Hematopoietic multipotent progenitor cell treated with erythropoietin and hydrocortisone succinate and interleukin-3 and kit ligand, for 6 days (in vitro differentiated cells): ENCODE results near the gene B4GALT5.
"Not testable (repeated sequence)": the region's sequence is repeated elsewhere in the genome, so short reads cannot be mapped to it uniquely, and the experiment has no call there.

ENCODE experiments used
- DNase-seq: peaks from one replicate; pipeline ENCODE4 v3.0.0-alpha.2; 2015

The B4GALT5 gene

DNA sequence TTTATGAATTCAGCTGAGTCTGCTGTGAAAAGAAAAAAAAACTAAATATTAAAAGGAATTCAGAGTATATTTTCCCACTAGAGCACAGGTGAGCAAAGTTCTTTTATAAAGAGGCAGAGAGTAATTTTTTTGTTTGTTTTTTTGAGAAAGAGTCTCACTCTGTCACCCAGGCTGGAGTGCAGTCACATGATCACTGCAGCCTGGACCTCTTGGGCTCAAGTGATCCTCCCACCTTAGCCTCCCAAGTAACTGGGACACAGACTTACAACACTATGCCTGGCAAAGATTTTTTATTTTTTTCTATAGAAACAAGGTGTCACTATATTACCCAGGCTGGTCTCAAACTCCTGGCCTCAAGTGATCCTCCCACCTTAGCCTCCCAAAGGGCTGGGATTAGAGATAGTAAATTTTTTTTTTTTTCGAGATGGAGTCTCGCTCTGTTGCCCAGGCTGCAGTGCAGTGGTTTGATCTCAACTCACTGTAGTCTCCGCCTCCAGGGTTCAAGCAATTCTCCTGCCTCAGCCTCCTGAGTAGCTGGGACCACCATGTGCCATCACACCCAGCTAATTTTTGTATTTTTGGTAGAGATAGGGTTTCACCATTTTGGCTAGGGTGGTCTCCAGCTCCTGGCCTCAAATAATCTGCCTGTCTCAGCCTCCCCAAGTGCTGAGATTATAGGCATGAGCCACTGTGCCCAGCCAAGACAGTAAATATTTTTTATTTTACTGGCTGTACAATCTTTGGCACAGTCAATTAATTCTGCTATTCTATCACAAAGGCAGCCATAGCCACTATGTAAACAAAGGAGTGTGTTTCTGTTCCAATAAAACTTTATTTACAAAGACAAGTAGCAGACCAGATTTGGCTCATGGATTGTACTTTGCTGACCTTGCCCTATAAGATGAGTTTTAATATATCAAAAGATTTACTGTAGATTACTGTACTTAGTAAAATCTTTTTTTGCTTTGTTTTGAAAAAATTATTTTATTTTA, 14.5 kb upstream of the B4GALT5 start:
- no peak for DNase-seq

DNA sequence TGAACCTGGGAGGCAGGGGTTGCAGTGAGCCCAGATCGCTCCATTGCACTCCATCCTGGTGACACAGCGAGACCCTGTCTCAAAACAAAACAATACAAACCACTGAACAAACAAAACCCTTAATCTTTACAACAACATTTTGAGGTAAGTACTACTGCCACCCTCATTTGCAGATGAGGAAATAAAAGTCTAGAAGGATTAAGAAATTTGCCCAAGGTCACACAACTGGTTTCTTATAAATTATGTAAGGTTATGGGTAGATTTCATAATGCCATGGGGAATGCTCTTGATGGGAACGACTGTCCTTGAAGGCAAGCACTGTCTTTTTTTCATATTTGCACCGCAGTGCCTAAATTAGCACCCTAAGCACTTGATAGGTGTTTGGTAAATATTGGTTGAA, 13.8 kb upstream of the B4GALT5 start:
- peak; percentile 44 for DNase-seq

GRCh38 chr20:49725694-49726093, 12.0 kb upstream of the B4GALT5 start:
- no peak for DNase-seq

GRCh38 chr20:49725224-49725606, 11.5 kb upstream of the B4GALT5 start:
- DNase-seq: not testable (repeated sequence)

- peak; percentile 37 for DNase-seq
Observed at GRCh38 chr20:49724408-49725223, 10.9 kb upstream of the B4GALT5 start.

DNA sequence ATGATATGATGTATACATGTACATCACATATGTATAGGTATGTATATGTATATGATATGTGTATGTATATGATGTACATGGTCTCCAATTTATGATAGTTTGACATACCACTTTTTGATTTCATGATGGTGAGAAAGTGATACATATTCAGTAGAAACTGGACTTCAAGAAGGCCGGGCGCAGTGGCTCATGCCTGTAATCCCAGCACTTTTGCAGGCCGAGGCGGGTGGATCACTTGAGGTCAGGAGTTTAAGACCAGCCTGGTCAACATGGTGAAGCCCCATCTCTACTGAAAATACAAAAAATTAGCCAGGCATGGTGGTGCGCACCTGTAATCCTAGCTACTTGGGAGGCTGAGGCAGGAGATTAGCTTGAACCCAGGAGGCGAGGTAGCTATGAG, 10.1 kb upstream of the B4GALT5 start:
- not testable (repeated sequence) for DNase-seq

GRCh38 chr20:49721326-49721725, 7.6 kb upstream of the B4GALT5 start:
- DNase-seq: not testable (repeated sequence)

GRCh38 chr20:49715466-49715865, 1.8 kb upstream of the B4GALT5 start:
- no peak for DNase-seq

GRCh38 chr20:49712996-49713752, 504 bp downstream of the B4GALT5 start:
- peak; percentile 48 for DNase-seq

DNA sequence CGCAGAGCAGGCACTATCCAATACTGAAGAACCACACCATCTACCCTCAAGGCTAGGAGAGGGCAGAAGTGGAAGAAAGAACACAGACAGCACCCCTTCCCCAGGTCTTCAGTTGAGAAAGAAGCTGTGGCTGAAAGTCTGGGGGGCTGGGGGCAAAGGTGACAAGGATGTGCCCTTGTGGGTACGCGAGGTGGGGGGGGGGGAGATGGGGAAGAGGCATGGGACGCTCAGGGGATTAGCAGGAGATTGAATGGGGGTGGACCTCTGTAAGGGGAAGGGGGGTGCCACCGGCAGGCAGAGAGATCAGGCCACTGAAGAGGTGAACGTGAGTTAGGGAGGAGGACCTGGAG, 1.1 kb downstream of the B4GALT5 start:
- DNase-seq: no peak

GRCh38 chr20:49712118-49712517, 1.6 kb downstream of the B4GALT5 start:
- no peak for DNase-seq

DNA sequence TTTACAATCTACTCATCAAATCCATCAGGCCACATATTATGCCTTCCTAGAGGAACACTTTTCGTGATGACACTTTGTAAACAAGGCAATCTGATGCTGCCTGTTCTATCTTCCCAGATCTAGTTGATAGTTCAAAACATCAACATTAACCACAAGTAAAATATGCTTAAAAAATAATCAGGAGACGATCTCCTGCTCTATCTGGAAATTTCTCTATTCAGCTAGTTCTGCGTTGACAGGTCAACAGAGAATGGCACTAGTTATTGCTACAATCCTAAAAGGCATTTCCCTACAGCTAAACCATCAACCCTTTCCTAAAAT, 2.1 kb downstream of the B4GALT5 start:
- no peak for DNase-seq

DNA sequence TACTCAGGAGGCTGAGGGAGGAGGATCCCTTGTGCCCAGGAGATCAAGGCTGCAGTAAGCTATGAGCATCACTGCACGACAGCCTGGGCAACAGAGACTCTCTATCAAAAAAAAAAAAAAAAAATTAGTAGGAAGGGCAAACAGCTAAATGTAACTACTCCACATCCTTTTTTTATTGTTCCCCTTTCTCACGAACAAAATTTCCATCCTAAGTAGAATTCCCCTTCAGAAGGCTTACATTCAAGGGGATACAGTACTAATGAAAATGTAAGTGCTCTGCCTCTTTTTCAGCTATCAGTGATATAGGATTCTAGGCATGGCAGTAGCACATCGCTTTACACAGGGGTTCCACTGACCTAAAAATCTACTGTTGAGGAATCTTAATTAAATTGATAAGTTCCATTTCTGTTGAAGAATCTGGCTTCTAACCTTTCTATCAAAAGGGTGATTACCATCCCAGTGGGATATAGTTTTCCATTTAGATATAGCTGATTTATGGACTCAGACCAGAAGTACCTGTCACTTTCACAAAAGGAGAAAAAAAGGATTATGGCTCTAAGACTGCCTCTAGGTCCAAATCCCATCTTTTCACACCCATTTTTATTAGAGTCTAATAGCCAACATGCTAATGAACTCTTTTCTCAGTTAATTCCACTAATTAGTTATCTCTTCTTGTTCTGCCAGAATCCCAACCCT, 2.6 kb downstream of the B4GALT5 start:
- no peak for DNase-seq

DNA sequence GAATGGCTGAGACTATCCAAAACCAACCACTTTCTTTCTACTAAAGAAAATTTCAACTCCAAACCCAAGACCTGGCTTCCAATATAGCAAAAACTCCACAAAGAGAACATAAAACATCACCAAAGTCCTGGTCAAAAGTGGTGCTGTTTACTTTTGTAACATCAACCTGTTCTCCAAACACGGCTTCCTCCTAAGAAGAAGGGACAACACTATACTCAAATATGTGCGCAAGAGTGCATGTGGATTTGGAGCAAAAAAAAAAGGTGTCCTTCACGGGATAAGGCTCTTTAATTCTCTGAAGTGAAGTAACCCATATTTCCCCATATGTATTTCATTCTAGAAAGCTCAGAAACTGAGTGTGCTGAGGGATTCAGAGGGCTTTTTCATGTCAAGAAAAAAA, 6.6 kb downstream of the B4GALT5 start:
- DNase-seq: no peak

GRCh38 chr20:49706630-49707091, 7.0 kb downstream of the B4GALT5 start:
- DNase-seq: peak; percentile 88

DNA sequence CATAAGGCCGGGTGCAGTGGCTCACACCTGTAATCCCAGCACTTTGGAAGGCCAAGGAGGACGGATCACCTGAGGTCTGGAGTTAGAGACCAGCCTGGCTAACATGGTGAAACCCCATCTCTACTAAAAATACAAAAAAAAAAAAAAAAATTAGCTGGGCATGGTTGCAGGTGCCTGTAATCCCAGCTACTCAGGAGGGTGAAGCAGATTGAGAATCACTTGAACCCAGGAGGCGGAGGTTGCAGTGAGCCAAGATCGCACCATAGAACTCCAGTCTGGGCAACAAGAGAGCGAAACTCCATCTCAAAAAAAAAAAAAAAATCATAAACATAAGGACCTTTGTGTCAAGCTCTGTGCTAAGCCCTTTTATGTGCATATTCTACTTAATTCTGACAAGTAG, 7.8 kb downstream of the B4GALT5 start:
- not testable (repeated sequence) for DNase-seq

DNA sequence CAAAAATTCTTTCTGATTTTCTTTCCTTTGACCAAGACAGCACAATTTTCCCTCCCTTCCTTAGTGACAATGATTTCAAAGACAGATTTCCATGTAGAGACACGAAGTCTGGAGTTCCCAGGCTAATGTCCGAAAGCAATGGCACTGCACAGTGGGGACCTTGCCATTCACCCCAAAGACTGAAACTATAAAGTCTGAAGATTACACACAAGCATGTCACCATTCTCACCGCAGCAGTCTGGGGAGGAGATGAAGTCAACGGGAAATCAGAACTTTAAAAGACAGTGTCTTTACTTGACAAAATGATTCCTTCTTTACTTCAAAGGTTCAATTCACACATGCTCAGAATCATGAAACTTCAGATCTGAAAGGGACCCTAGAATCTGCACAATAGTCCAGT, 8.3 kb downstream of the B4GALT5 start:
- DNase-seq: no peak

- no peak for DNase-seq
Observed at GRCh38 chr20:49704932-49705336, 8.7 kb downstream of the B4GALT5 start.

DNA sequence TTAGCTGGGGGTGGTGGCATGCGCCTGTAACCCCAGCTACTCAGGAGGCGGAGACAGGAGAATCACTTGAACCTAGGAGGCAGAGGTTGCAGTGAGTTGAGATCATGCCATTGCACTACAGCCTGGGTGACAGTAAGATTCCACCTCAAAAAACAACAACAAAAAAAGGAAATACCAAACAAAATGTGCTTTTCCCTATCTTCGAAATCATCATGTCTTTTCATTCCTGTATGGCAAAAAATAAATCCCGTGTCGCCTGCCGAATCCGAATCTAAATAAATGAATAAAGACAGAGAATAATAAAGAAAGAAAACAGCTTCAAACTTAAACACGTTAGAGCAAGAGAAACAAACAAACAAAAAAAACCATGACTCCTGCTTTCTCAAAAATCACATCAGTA, 11.8 kb downstream of the B4GALT5 start:
- no peak for DNase-seq

GRCh38 chr20:49701241-49701790, 12.4 kb downstream of the B4GALT5 start:
- DNase-seq: peak; percentile 88

- peak; percentile 42 for DNase-seq
Observed at GRCh38 chr20:49700411-49701185, 13.1 kb downstream of the B4GALT5 start.
